Measurements from ENCODE around the gene TSC2.

The TSC2 gene

DNA sequence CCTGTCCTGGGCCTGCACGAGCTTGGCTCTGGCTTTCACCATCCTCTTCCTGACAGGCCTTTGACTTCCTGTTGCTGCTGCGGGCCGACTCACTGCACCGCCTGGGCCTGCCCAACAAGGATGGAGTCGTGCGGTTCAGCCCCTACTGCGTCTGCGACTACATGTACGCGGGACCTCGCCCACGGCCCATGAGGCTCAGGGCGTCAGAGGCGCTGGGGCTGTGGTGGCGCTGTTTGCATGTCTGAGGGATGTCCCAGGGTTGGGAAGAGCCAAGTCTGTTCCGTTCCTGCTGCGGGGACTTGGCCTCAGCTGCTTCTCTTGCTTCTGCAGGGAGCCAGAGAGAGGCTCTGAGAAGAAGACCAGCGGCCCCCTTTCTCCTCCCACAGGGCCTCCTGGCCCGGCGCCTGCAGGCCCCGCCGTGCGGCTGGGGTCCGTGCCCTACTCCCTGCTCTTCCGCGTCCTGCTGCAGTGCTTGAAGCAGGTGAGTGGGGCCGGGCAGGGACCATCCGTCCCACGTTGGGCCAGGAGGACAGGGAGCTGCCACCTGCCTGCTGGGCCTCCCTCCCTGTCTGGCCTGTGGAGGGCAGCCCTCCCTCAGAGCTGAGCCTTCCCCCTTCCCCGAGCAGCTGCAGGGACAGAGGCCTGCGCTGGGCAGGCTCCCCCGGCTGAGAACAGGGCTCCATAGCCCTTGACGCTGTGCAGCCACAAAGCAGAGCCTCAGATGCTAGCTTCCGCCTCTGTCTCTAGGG, 23.8 kb downstream of the TSC2 start:
- no peak for DNase-seq

DNA sequence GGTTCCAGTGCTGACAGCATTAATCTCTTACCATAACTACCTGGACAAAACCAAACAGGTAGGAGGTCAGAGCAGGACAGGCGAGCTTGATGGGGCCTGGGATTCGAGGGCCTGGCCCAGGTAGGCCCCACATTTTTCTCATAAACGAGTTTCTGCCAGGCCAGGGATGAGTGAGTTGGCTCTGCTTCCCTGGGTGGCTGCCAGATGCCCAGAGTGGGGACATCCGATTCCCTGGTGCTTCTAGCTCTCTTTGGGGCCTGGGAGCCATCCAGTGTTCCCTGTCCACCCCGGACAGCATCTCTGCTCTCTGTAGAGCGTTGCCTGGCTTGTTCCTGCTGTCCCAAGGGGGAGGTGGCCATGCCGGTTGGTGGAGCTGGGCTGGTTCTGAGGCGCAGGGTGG, 25.1 kb downstream of the TSC2 start:
- DNase-seq, result no peak

DNA sequence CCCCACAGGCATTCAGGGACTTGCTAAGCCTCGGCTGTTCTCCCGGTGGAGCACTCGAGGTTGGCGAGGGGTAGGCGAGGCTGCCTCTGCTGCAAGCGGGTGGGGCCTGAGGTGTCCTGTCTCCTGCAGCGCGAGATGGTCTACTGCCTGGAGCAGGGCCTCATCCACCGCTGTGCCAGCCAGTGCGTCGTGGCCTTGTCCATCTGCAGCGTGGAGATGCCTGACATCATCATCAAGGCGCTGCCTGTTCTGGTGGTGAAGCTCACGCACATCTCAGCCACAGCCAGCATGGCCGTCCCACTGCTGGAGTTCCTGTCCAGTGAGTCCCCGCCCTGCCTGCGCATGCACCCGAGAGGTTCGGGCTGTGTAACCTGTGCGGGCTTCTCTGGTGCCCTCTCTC, 26.3 kb downstream of the TSC2 start:
- no peak for DNase-seq

- DNase-seq, result no peak
These were observed 27.8 kb downstream of the TSC2 start for GRCh38 chr16:2075631-2076030.

DNA sequence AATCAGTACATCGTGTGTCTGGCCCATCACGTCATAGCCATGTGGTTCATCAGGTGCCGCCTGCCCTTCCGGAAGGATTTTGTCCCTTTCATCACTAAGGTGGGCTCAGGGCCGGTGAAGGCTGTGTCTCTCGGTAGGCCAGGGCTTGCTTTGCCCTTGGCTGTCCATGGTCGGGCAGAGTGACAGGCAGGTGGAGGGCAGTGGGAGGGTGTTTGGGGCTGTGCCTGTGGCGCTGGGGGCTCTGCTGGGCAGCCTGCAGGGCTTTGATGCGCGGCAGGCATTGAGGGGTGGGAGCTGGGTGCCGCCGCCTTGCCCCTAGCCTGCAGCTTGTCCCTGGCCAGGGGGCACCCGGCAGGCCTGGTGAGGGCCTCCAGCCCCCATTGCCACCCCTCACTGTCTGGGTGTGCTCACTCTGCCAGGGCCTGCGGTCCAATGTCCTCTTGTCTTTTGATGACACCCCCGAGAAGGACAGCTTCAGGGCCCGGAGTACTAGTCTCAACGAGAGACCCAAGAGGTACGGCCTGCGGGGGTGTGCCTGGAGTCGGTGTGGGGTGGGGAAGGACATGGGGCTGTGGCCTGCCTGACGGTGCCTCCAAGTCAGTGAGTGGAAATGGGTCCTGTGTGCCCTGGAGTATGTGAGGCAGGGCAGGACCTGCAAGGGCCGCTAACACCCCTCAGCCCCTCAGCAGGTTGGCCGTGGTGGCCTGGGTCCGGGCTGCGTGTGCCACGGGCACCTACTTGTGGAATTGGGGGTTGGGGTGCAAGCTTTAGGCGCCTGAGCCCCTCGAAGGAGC, 28.5 kb downstream of the TSC2 start:
- DNase-seq, result no peak

- DNase-seq, result no peak
These were observed 29.2 kb downstream of the TSC2 start for GRCh38 chr16:2077016-2077415.

GRCh38 chr16:2077696-2078095, 29.9 kb downstream of the TSC2 start:
- DNase-seq, result no peak

DNA sequence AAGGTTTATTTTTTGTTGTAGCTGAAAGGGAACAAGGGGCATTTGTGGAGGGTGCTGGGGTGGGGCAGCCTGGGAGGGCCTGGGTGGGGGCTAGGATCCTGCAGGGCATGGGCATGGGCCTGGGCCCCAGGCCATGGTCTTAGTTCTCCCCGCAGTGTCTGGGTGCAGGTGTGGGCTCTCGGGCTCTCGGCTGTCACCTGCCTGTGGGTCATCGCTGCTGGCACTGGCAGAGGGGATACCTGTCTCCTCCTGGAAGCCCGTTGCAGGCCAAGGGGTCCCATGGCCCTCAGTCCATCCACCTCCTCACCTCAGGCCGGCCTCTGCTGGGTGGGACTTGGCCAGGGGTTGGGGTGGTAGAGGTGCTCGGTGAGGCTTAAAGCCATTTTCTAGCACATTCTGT, 30.3 kb downstream of the TSC2 start:
- DNase-seq, result no peak

GRCh38 chr16:2078691-2079090, 30.9 kb downstream of the TSC2 start:
- DNase-seq, result no peak

- no peak for DNase-seq
These were observed 31.6 kb downstream of the TSC2 start for GRCh38 chr16:2079311-2079800.

GRCh38 chr16:2079991-2080390, 32.2 kb downstream of the TSC2 start:
- no peak for DNase-seq

GRCh38 chr16:2081201-2082084, 33.7 kb downstream of the TSC2 start:
- no peak for DNase-seq

DNA sequence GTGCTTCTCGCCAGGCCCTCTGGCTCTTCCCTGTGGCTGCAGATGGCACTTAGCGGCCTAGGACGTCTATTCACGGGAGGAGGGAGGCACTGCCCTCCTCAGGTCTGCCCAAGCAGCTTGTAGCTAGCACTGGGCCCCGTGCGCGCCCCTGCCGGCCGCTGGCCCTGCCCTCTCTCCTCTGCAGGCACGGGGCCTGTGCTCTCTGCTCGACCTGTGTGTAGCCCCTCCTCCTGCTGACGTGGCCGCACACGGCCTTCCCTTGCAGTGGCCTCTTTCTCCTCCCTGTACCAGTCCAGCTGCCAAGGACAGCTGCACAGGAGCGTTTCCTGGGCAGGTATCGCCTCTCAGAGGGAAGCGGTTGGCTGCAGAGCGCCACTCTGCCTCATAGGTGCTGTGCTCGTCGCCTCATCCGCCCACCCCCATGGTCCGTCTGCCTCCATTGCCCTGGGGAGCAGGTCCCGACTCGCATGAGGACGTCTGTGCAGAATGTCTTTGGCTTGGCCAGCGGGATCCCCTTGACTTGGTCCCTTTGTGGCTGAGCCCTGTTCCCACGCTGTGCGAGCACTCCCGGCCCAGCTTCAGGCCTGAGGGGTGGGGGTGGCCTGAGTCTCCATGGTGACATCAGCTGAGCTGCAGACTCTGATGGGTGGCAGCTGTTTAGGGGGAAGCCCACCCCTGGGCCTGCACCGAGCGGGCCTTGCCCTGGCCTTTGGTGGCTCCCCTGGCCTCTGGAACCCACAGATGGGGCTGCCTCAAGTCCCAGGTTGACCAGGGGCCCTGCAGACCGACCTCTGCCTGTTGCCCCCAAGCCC, 34.6 kb downstream of the TSC2 start:
- DNase-seq, result no peak

DNA sequence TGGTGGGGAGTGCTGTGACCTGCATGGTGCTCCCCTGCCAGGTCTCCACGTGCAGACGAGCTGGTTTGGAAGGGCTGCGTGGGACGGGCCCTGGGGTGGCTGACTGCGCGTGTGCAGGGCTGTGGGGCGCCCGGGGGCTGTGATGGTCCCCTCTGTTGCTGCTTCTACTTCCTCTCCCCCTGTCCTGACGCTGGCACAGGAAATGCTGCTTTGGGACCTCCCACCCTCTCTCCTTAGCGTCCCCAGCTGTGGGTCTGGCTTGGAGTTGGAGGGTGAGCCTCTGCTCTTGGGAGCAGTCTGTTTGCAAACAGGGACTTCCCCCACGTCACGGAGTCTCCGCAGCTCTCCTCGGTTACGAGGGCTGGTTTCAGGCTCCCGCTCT, 35.2 kb downstream of the TSC2 start:
- no peak for DNase-seq

DNA sequence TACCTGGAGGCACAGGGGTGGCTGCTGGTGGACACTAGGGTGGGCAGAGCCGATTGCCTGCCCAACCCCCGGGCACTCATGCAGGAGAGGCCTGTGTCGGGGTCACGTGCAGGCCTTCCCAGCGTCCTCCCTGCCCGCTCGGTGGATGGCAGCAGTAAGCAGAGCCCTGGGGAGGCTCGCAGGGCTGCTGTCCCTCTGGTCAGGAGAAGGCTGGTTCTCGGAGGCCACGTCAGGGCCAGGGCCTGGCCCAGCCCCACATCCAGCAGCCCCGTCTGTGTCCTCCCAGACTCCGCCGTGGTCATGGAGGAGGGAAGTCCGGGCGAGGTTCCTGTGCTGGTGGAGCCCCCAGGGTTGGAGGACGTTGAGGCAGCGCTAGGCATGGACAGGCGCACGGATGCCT, 35.6 kb downstream of the TSC2 start:
- DNase-seq, result no peak

GRCh38 chr16:2083876-2084780, 36.3 kb downstream of the TSC2 start:
- no peak for DNase-seq

GRCh38 chr16:2084895-2085625, 37.3 kb downstream of the TSC2 start:
- DNase-seq, result no peak

- DNase-seq, result no peak
These were observed 37.9 kb downstream of the TSC2 start for GRCh38 chr16:2085669-2086068.

DNA sequence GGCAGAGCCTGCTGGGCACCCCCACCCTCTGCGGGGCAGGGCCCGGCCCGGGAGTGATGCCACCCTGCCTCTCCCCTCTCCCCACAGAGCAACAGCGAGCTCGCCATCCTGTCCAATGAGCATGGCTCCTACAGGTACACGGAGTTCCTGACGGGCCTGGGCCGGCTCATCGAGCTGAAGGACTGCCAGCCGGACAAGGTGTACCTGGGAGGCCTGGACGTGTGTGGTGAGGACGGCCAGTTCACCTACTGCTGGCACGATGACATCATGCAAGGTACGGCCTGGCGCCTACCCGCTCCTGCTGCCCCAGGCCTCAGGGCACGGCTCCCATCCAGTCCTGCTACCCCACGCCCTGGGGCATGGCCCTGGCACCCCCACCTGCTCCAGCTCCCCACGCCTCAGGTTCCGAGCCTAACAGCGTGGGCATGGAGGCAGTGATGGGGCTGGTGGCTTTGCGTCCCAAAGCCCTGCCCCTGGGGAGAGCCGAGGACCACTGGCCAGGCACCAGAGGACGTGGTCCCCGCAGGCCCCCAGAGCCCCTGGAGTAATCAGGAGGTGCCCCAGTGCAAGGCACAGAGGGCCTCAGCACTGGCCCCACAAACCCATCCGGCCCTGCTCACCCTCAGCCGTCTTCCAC, 38.4 kb downstream of the TSC2 start:
- DNase-seq, result no peak

All from fibroblast of skin of abdomen (primary cell).